IMR-90 (cell line): ENCODE results near the gene S100A5. TPM values are rescaled to one million over a fixed set of nuclear protein-coding genes. Genes with fewer than 3 reads are reported as not detected.

ENCODE experiments used
- ATAC-seq: fragments of 200-7000 bp; cut with Tn5 transposase; 2 replicates; pipeline ENCODE4 v1.9.1; 2020; ENCODE audit warnings: low read depth, mild to moderate bottlenecking, moderate library complexity
- BruUV-seq: library from RNA; stranded (reverse); fragments of 400-500 nt; replicated peaks from 2 replicates; lab custom pipeline; 2021; lab: Mats Ljungman, UMichigan
- CTCF ChIA-PET: fragments of 300-600 bp; formaldehyde crosslinking; extraction: SDS; loops from one replicate; lab custom pipeline; 2021; ENCODE audit warnings: antibody characterized with exemption; lab: Yijun Ruan, JAX
- POLR2A ChIA-PET: fragments of 300-600 bp; sonication (Branson Sonifier 250); formaldehyde crosslinking; loops from one replicate; lab custom pipeline; 2022; ENCODE audit warnings: antibody characterized with exemption; ENCODE audit not compliant: unreplicated experiment; lab: Charles Lee
- DNase-seq: peaks from one replicate; pipeline ENCODE4 v3.0.0; 2013
- H2AFZ ChIP-seq: replicated peaks from 2 replicates; pipeline ENCODE3; 2013; ENCODE audit warnings: low read length, mild to moderate bottlenecking; ENCODE audit not compliant: poor library complexity
- H2AK5ac ChIP-seq: 2 replicates; pipeline ENCODE4 v1.6.1; 2013; ENCODE audit warnings: low read depth, low read length, inconsistent platforms
- H2AK9ac ChIP-seq: replicated peaks from 2 replicates; pipeline ENCODE3; 2013; ENCODE audit warnings: mild to moderate bottlenecking, low read depth, low read length, moderate library complexity; ENCODE audit not compliant: poor library complexity
- H2BK120ac ChIP-seq: 2 replicates; pipeline ENCODE4 v1.6.1; 2013; ENCODE audit warnings: low read depth, low read length, inconsistent platforms
- H2BK15ac ChIP-seq: 3 replicates; pipeline ENCODE4 v1.6.1; 2013; ENCODE audit warnings: low read depth, low read length, inconsistent platforms
- H2BK20ac ChIP-seq: 2 replicates; pipeline ENCODE4 v1.6.1; 2013; ENCODE audit warnings: low read depth, mild to moderate bottlenecking, inconsistent platforms, low read length, moderate library complexity
- H2BK5ac ChIP-seq: 2 replicates; pipeline ENCODE4 v1.6.1; 2013; ENCODE audit warnings: mild to moderate bottlenecking, low read depth, low read length, inconsistent platforms; ENCODE audit not compliant: poor library complexity, severe bottlenecking
- H3K14ac ChIP-seq: replicated peaks from 2 replicates; pipeline ENCODE4 v1.6.1; 2013; ENCODE audit warnings: low read depth, low read length, inconsistent platforms
- H3K18ac ChIP-seq: 2 replicates; pipeline ENCODE4 v1.6.1; 2013; ENCODE audit warnings: low read depth, low read length, control low read depth
- H3K23ac ChIP-seq: 2 replicates; pipeline ENCODE4 v1.6.1; 2013; ENCODE audit warnings: low read depth, low read length, inconsistent platforms
- H3K27ac ChIP-seq: 2 replicates; pipeline ENCODE4 v1.5.1; 2013; ENCODE audit warnings: mild to moderate bottlenecking, control low read depth, low read length; ENCODE audit not compliant: insufficient read depth
- H3K27me3 ChIP-seq: 2 replicates; pipeline ENCODE4 v1.6.1; 2013; ENCODE audit warnings: low read length; ENCODE audit not compliant: control insufficient read depth, insufficient read depth
- H3K36me3 ChIP-seq: 2 replicates; pipeline ENCODE4 v1.6.1; 2013; ENCODE audit warnings: low read length, mixed read lengths; ENCODE audit not compliant: control insufficient read depth, insufficient read depth
- H3K4ac ChIP-seq: 2 replicates; pipeline ENCODE4 v1.6.1; 2013; ENCODE audit warnings: low read depth, low read length, inconsistent platforms
- H3K4me1 ChIP-seq: 2 replicates; pipeline ENCODE4 v1.6.1; 2013; ENCODE audit warnings: low read length, mixed read lengths; ENCODE audit not compliant: control insufficient read depth, insufficient read depth
- H3K4me2 ChIP-seq: 2 replicates; pipeline ENCODE4 v1.6.1; 2013; ENCODE audit warnings: low read depth, mild to moderate bottlenecking, control low read depth, low read length, moderate library complexity
- H3K4me3 ChIP-seq: 2 replicates; pipeline ENCODE4 v1.5.1; 2013; ENCODE audit warnings: low read depth, mild to moderate bottlenecking, control low read depth, low read length, moderate library complexity; ENCODE audit not compliant: insufficient read depth
- H3K56ac ChIP-seq: 2 replicates; pipeline ENCODE4 v1.6.1; 2013; ENCODE audit warnings: low read length, inconsistent platforms; ENCODE audit not compliant: insufficient read depth; ENCODE audit errors: extremely low read depth
- H3K79me1 ChIP-seq, 2 experiments: 2 replicates each; pipeline ENCODE4 v1.6.1; 2013; ENCODE audit warnings: low read length in 2 of 2, inconsistent platforms in 1 of 2, low read depth in 1 of 2
- H3K9ac ChIP-seq: 2 replicates; pipeline ENCODE4 v1.6.1; 2013; ENCODE audit warnings: low read depth, low read length, control low read depth
- H3K9me1 ChIP-seq: 2 replicates; pipeline ENCODE4 v1.6.1; 2013; ENCODE audit warnings: low read length, inconsistent platforms; ENCODE audit not compliant: insufficient read depth
- H3K9me3 ChIP-seq: 2 replicates; pipeline ENCODE4 v1.6.1; 2013; ENCODE audit warnings: low read length; ENCODE audit not compliant: control insufficient read depth, insufficient read depth
- H4K20me1 ChIP-seq: 2 replicates; pipeline ENCODE4 v1.6.1; 2013; ENCODE audit warnings: low read length, inconsistent platforms; ENCODE audit not compliant: insufficient read depth
- H4K5ac ChIP-seq: 2 replicates; pipeline ENCODE4 v1.6.1; 2013; ENCODE audit warnings: mild to moderate bottlenecking, low read depth, low read length, control low read depth
- H4K8ac ChIP-seq, 2 experiments: 2 replicates each; pipeline ENCODE4 v1.6.1; 2013; ENCODE audit warnings: low read depth in 2 of 2, low read length in 2 of 2, control low read depth in 1 of 2, inconsistent platforms in 1 of 2
- H4K91ac ChIP-seq: 2 replicates; pipeline ENCODE4 v1.6.1; 2013; ENCODE audit warnings: low read depth, low read length, inconsistent platforms; ENCODE audit not compliant: insufficient read depth
- CTCF ChIP-seq: conservative IDR thresholded peaks from 2 replicates; pipeline ENCODE4 v1.5.1; 2012; ENCODE audit warnings: mild to moderate bottlenecking, low read depth, low read length, improper control_type of control experiment
- NFE2L2 ChIP-seq: fragments of 150-350 bp; IDR thresholded peaks from 2 replicates; pipeline ENCODE4 v1.6.1; 2016; ENCODE audit warnings: low read depth, mild to moderate bottlenecking, low read length
- WGBS, 2 experiments: methylation state at CpG; one replicate each; pipeline versions ENCODE4 v1.1.5 to v1.1.7; 2013; ENCODE audit warnings: missing lambda C conversion rate in 2 of 2; ENCODE audit not compliant: insufficient read length in 1 of 2; ENCODE audit errors: extremely low coverage in 2 of 2; 5-methylcytosine and 5-hydroxymethylcytosine counted together
- dilution Hi-C: fragments of 300-500 bp; cut with HindIII; formaldehyde crosslinking; loops from one replicate; pipeline ENCODE4 v1.14.3; 2018; ENCODE audit warnings: low sequenced_read_pairs; ENCODE audit not compliant: unreplicated experiment
- in situ Hi-C: fragments of 300-500 bp; cut with MboI; formaldehyde crosslinking; loops from 3 replicates; pipeline ENCODE4 v1.14.3; 2019; ENCODE audit warnings: low sequenced_read_pairs, inconsistent platforms, mixed read lengths
- intact Hi-C: fragments of 100-400 bp; cut with micrococcal nuclease; formaldehyde crosslinking; loops from 2 replicates; pipeline ENCODE4 v1.10.0; 2022
- polyA plus RNA-seq, 3 experiments: library from polyadenylated mRNA; depleted of rRNA; stranded (reverse); fragments of >200 nt; gene quantifications; 2 replicates each; pipeline ENCODE4 v1.2.3, GENCODE V29; 2012; ENCODE audit warnings: low replicate concordance in 1 of 3
- total RNA-seq: library from RNA; depleted of rRNA; stranded (reverse); fragments of >200 nt; gene quantifications from 2 replicates; pipeline ENCODE4 v1.2.3, GENCODE V29; 2012

S100A5 gene
- total and polyA plus RNA-seq, 2 of the 4 experiments (the other 2 are of a cell fraction): 0.27 TPM; not detected in 1

GRCh38 chr1:153539395-153540093, 1.2 kb downstream of the S100A5 start:
- H4K20me1 ChIP-seq: peaks cover 10% of the 10 kb centered on the region
- H3K18ac ChIP-seq: no peak overlapping the region
- peak overlapping the region; percentile 8 to 89; a peak in 3 of 4 replicates for H4K8ac ChIP-seq
- dilution Hi-C loops (no loop called here), in situ Hi-C loops (loop anchor here (25.0 kb wide), 1 partner anchor 423 kb away; the partner anchor contains the start of genes CREB3L4, CRTC2 and SLC39A1), intact Hi-C loops (no loop called here)
- H2AK9ac ChIP-seq: peak overlapping the region; percentile 97
- H3K23ac ChIP-seq: peak overlapping the region; percentile 66; the same call in 1 of the 2 replicates
- peak overlapping the region; percentile 77 for H4K91ac ChIP-seq
- TF ChIP-seq CTCF (no peak), NFE2L2 (no peak)
- no peak overlapping the region for H3K27ac ChIP-seq
- H3K9ac ChIP-seq: no peak overlapping the region
- peaks cover 45% of the 10 kb centered on the region for H3K9me1 ChIP-seq
- H3K9me3 ChIP-seq: no peaks in the 10 kb centered on the region
- H3K27me3 ChIP-seq: no peaks in the 10 kb centered on the region
- peak overlapping the region; percentile 26 for H2AFZ ChIP-seq
- H2BK5ac ChIP-seq: peak overlapping the region; percentile 27
- ChIA-PET POLR2A (interaction anchor here (1.4 kb wide), 1 partner anchor 27 kb away, joined by 5 read pairs; no protein-coding TSS in a partner anchor), CTCF (no interaction called here)
- peaks cover 5% of the 10 kb centered on the region for H3K36me3 ChIP-seq
- peak overlapping the region; percentile 83 for H3K4ac ChIP-seq
- 0 out of 2 replicates have a peak overlapping the region, but pooled peaks have one; percentile 19 for H4K5ac ChIP-seq
- peak overlapping the region; percentile 67 for H2AK5ac ChIP-seq
- no peak overlapping the region for H3K4me2 ChIP-seq
- peaks cover 25% of the 10 kb centered on the region for H3K4me1 ChIP-seq
- H2BK20ac ChIP-seq: peak overlapping the region; percentile 85
- H3K79me1 ChIP-seq: peaks cover 5 to 40% of the 10 kb centered on the region in 2 experiments; a peak in 3 of 4 replicates
- H3K56ac ChIP-seq: no peak overlapping the region
- peak overlapping the region; percentile 69; the same call in 2 of the 3 replicates for H2BK15ac ChIP-seq
- H3K14ac ChIP-seq: peak overlapping the region; percentile 73
- BruUV-seq: no TSS peak
- H2BK120ac ChIP-seq: peak overlapping the region; percentile 77
- no peak for ATAC-seq
- WGBS, 2 experiments: 100% methylated on average over 1 of the region's 4 CpGs; no CpG with 5 or more reads in 1 of the 2 experiments
- DNase-seq: no peak
- H3K4me3 ChIP-seq: no peak overlapping the region
